GM20431 (cell line): ENCODE results near the gene CCDC201.

Source experiments
- in situ Hi-C: fragments of 300-500 bp; cut with MseI, MboI; formaldehyde crosslinking; loops from one replicate; pipeline ENCODE4 v1.15.0; 2020; ENCODE audit warnings: low sequenced_read_pairs; ENCODE audit not compliant: unreplicated experiment

Gene CCDC201

GRCh38 chr7:45873035-45873354 lies at the start of gene CCDC201:
Gene CCDC201, minus strand, starts transcription at chr7:45873082. Its CDS starts 75 bp downstream, at chr7:45873007.
- in situ Hi-C loops = loop anchor here (25.0 kb wide), 2 partner anchors 211 to 711 kb away; partner anchors contain the start of gene RAMP3

- in situ Hi-C loops = loop anchor here (25.0 kb wide), 2 partner anchors 1165 to 1265 kb away; no protein-coding TSS in a partner anchor
These were observed 49.0 kb upstream of the CCDC201 start for GRCh38 chr7:45921699-45922519.

DNA sequence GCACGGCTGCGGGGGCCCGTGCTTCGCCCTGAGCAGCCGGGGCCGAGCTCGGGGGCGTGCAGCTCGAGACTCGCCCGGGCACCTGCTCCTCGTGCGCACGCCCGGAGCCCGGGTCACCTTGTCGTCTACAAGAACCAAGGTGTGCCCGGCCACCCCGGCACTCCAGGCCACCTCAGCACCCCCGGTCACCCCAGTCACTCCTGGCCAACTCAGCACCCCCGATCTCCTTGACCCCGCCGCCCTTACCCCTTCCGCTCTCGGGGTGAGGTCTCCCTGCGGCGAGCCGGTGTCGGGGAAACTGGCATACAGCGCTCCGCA lies 48.5 kb upstream of the CCDC201 start:
- in situ Hi-C loops = loop anchor here (25.0 kb wide), 2 partner anchors 1166 to 1266 kb away; no protein-coding TSS in a partner anchor

DNA sequence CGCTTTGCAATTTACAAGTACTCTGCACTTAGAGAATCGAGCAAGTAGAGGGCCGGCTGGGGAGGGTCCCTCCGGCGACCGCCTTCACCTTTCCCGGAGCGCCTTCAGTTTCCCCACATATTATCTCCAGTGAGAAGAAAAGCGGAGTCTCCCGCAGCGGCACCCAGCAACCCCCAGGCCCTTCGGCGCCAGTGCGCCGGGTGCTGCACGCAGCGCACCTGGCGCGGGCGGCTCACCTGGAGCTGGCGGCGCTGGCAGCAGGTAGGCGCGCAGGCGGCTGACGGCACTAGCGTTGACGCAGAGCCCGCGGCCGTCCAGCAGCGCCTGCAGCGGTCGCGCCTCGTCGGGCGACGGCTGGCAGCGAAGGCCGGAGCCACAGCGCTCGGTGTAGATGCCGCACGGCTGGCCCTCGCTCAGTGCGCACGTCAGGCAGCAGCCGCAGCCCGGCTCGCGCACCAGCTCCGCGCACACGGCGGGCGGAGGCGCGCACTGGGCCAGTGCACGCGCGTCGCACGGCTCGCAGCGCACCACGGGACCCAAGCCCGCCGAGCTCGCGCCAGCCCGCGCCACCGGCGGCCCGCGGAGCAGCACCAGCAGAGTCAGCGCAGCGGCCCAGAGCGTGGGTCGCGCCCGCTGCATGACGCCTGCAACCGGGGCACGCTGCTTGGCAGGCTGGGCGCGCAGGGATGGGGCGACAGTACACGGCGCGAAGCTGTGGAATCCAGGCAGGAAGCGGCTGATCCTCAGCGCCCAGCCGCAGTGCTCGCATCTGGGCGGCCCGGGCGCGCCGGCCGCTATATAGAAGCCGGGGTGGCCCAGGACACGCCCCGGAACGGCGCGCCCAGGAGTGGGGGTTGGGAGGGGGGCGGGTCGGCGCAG lies 47.9 kb upstream of the CCDC201 start, which contains the start of gene IGFBP3:
IGFBP3 (minus strand) TSS at position 771 of the 879 bp plus-strand sequence; CDS start at position 639, 132 bp downstream.
- in situ Hi-C loops = loop anchor here (25.0 kb wide), 2 partner anchors 1167 to 1267 kb away; no protein-coding TSS in a partner anchor

- in situ Hi-C loops = loop anchor here (10.0 to 25.0 kb wide), 3 partner anchors 435 to 1267 kb away; no protein-coding TSS in a partner anchor
These were observed 47.1 kb upstream of the CCDC201 start for GRCh38 chr7:45919993-45920459.

GRCh38 chr7:45919231-45919784 lies 46.4 kb upstream of the CCDC201 start:
- in situ Hi-C loops = loop anchor here (10.0 to 25.0 kb wide), 3 partner anchors 435 to 1268 kb away; no protein-coding TSS in a partner anchor

DNA sequence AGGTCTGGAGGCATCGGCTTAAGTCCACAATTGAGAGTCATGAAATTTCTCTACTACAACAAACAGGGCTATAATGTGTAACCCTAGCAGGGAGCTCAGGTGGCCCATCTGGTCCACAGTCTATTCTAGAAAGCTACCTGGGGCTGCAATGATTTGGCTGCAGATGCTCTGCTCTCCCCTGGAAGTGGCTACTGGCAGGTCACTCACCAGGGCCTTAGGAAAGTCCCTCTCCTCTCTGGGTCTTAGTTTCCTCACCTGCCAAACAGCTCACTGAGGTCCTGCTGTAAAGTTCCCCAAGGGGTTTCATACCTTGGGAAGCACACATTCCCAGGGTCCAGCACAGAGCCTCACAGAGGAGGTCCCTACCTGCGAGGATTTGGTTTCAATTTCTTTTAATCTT lies 45.7 kb upstream of the CCDC201 start:
- in situ Hi-C loops = loop anchor here (10.0 to 25.0 kb wide), 3 partner anchors 436 to 1269 kb away; no protein-coding TSS in a partner anchor

GRCh38 chr7:45917658-45918057 lies 44.8 kb upstream of the CCDC201 start:
- in situ Hi-C loops = loop anchor here (10.0 to 25.0 kb wide), 3 partner anchors 437 to 1270 kb away; no protein-coding TSS in a partner anchor

GRCh38 chr7:45917064-45917463 lies 44.2 kb upstream of the CCDC201 start:
- in situ Hi-C loops = loop anchor here (10.0 to 25.0 kb wide), 3 partner anchors 438 to 1270 kb away; no protein-coding TSS in a partner anchor

GRCh38 chr7:45915606-45916005 lies 42.7 kb upstream of the CCDC201 start:
- in situ Hi-C loops = loop anchor here (10.0 to 25.0 kb wide), 3 partner anchors 439 to 1272 kb away; no protein-coding TSS in a partner anchor

- in situ Hi-C loops = loop anchor here (10.0 to 25.0 kb wide), 3 partner anchors 440 to 1272 kb away; no protein-coding TSS in a partner anchor
These were observed 42.0 kb upstream of the CCDC201 start for GRCh38 chr7:45914911-45915310.

GRCh38 chr7:45912972-45913371 lies 40.1 kb upstream of the CCDC201 start:
- in situ Hi-C loops = loop anchor here (10.0 to 25.0 kb wide), 3 partner anchors 442 to 1274 kb away; no protein-coding TSS in a partner anchor

DNA sequence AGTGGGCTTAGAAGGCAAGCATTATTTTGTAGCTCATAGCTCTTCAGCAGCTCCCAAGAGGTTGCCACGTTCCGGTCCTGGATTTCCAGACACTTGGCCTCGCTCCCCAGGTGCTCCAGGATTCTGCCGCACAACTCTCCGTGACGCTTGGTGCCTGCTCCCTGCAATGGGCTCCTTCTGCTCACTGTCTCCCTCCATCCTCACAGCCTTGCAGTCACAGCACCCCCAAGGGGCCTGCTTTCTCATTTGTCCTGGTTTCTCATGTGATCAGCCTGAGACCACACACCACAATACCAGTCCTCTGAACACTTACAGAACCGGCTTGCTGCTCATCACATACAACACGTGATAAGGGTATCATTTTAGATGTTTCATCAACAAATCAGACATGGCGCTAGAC lies 38.4 kb upstream of the CCDC201 start:
- in situ Hi-C loops = loop anchor here (10.0 to 25.0 kb wide), 3 partner anchors 443 to 1276 kb away; no protein-coding TSS in a partner anchor

DNA sequence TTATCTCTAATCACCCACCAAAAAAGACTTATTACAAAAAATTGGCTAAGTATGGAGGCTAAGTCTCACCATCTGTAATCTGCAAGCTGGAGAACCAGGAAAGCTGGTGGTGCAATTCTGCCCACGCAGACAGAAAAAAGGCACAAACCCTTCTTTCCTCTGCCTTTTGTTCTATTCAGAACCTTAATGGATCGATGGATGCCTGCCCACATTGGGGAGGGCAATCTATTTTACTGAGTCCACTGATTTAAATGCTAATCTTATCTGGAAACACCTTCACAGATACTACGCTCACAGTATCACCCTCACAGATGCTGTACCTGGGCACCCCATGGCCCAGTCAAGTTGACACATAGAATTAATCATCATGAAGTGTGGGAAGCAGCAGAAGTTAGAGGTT lies 38.0 kb upstream of the CCDC201 start:
- in situ Hi-C loops = loop anchor here (10.0 to 25.0 kb wide), 3 partner anchors 444 to 1276 kb away; no protein-coding TSS in a partner anchor

- in situ Hi-C loops = loop anchor here (25.0 kb wide), 2 partner anchors 1178 to 1278 kb away; no protein-coding TSS in a partner anchor
These were observed 36.7 kb upstream of the CCDC201 start for GRCh38 chr7:45909561-45909960.

- in situ Hi-C loops = loop anchor here (25.0 kb wide), 2 partner anchors 1184 to 1284 kb away; no protein-coding TSS in a partner anchor
These were observed 29.9 kb upstream of the CCDC201 start for GRCh38 chr7:45902820-45903219.

- in situ Hi-C loops = loop anchor here (25.0 kb wide), 2 partner anchors 1186 to 1286 kb away; no protein-coding TSS in a partner anchor
These were observed 28.7 kb upstream of the CCDC201 start for GRCh38 chr7:45901566-45901965.

GRCh38 chr7:45898222-45898621 lies 25.3 kb upstream of the CCDC201 start:
- in situ Hi-C loops = no loop called here

DNA sequence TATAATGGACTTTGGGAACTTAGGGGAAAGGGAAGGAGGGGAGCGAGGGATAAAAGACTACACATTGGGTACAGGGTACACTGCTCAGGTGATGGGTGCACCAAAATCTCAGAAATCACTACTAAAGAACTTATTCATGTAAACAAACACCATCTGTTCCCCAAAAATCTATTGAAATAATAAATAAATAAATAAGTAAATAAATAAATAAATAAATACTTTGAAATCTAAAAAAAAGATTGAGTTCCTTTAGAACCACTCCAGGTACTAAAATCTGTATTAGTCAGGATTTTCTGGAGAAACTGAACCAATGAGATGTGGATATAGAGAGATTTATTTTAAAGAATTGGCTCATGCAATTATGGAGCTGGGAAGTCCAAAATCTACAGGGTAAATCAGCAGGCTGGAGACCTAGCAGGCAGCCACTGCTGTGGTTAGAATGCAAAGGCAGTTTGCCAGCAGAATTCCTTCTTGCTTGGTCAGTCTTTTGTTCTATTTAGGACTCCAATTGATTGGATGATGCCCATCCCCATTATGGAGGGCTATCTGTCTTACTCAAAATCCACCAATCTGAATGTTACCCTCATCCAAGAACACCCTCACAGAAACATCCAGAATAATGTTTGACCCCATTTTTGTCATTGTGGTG lies 24.3 kb upstream of the CCDC201 start:
- in situ Hi-C loops = no loop called here
